GM10266 (cell line): Measurements from ENCODE around the gene SH2D5.

Experiments
- DNase-seq: peaks from one replicate; pipeline ENCODE4 v3.0.0; 2012; ENCODE audit errors: extremely low spot score
- CTCF ChIP-seq: IDR thresholded peaks from 2 replicates; pipeline ENCODE4 v1.5.1; 2012; ENCODE audit warnings: mild to moderate bottlenecking, low read depth; ENCODE audit not compliant: control insufficient read depth, insufficient read depth; ENCODE audit errors: missing control alignments

The SH2D5 gene

GRCh38 chr1:20717452-20718342 is 14.8 kb downstream of the SH2D5 start, which contains the start of gene KIF17:
KIF17 (minus strand) TSS chr1:20718007; CDS start chr1:20717706, 301 bp downstream.
- TF ChIP-seq CTCF: no peak
- DNase-seq: peak; percentile 89

- no peak for DNase-seq
- no peak for TF ChIP-seq CTCF
These were observed 16.3 kb downstream of the SH2D5 start for GRCh38 chr1:20716232-20716631.

- TF ChIP-seq CTCF: no peak
These were observed 17.1 kb downstream of the SH2D5 start for GRCh38 chr1:20715406-20715805.

GRCh38 chr1:20713440-20713839 is 19.1 kb downstream of the SH2D5 start:
- TF ChIP-seq CTCF: no peak
- no peak for DNase-seq

More at GRCh38 chr1:20715406-20715805, 17.1 kb downstream of the SH2D5 start:
- no peak for DNase-seq

- no peak for TF ChIP-seq CTCF
- no peak for DNase-seq
These were observed 20.3 kb downstream of the SH2D5 start for GRCh38 chr1:20712215-20712577.

- no peak for TF ChIP-seq CTCF
- DNase-seq: no peak
These were observed 21.0 kb downstream of the SH2D5 start for GRCh38 chr1:20711285-20712214.
